Measurements from ENCODE around the gene YOD1. TPM values are rescaled to one million over a fixed set of nuclear protein-coding genes. Genes with fewer than 3 reads are reported as not detected.

Gene YOD1
- total RNA-seq, 2 donors from 2014 or later: 8.3 to 14.4 TPM

DNA sequence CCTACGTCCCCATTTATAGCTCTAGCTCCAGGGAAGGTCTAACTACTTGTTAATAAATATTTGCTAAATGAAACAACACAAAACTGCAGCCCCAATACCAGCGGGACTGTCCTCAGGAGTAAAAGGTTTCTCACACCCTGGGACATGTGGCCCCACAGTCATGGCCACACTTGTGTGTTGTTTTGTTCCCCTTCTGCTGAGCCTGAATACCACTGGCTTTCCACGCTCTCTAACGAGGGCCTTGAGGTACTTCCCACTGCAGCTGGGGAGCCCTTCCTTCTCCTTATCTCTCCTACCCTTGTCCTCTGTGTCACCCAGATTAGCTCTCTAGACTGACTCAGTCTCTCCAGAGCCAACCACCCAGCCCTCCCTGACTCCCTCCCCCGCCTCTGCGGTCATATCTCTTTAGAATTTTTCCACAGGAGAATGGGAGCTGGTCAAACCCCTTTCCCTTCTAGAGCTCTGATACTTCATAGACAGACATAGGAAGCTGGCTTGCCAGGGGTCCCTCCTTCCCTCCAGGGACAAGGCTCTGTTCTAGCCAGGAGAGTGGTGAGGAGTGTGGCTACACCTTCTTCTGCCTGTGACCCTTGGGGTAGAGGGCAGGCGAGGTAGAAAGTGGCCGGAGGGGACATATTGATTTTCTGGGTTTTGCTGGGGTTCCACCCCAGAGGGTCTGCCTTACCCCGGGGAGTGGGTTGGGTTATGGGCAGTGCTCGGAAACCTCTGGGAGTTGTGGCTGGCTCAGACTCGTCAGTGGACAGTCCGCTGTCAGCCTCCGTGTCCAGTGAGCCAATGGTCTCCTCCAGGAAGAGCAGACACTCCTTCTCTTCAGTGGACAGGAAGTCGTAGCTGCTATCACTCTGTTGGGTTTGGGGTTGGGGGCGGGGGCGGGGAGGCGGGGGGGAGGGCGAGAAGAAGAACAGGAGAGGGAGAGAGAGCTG, 26.5 kb downstream of the YOD1 start:
- Mint-ChIP-seq H3K27me3 (peaks cover 74% of the 10 kb centered on the region), H3K27ac (no peak overlapping the region), H3K4me1 (no peaks in the 10 kb centered on the region), H3K36me3 (ENCODE audit: low read depth) (no peaks in the 10 kb centered on the region), H3K4me3 (no peak overlapping the region)
- no peak for DNase-seq
- H3K9me3 ChIP-seq (ENCODE audit: control insufficient read depth, low read length, poor library complexity, severe bottlenecking): no peaks in the 10 kb centered on the region
- no peak for ATAC-seq

DNA sequence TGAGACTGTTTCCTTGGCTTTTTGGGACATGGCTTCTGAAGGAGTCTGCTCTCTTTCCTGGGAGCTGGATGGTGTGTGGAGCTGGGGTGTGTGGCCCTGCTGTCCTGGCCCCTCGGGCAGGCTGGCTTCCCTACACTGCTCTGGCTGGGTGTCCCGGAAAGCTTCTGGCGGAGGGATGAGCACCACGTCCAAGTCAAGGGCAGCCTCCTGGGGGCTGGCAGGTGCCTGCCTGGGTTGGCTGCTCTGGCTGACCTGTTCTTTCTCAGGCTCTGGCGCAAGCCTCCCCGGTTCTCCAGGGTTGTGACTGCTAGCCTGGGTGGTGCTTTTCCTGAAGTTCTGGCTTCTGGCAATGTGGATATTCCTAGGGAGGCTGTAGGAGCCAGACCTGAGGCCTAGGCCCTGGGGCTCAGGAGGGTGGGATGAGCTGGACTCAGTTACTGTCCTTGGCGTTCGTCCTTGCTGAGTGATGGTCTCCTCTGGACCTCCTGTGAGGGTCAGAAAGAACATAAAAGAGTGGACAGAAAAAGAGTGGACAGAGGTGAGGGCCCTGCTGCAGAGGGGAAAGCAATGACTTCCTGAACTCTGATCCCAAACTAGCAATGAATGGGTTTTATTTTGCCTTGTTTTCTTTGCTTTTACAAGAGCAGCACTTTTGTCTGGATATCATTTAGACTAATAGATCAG, 27.9 kb downstream of the YOD1 start:
- no peaks in the 10 kb centered on the region for H3K36me3 Mint-ChIP-seq (ENCODE audit: low read depth)
- no peak for ATAC-seq

DNA sequence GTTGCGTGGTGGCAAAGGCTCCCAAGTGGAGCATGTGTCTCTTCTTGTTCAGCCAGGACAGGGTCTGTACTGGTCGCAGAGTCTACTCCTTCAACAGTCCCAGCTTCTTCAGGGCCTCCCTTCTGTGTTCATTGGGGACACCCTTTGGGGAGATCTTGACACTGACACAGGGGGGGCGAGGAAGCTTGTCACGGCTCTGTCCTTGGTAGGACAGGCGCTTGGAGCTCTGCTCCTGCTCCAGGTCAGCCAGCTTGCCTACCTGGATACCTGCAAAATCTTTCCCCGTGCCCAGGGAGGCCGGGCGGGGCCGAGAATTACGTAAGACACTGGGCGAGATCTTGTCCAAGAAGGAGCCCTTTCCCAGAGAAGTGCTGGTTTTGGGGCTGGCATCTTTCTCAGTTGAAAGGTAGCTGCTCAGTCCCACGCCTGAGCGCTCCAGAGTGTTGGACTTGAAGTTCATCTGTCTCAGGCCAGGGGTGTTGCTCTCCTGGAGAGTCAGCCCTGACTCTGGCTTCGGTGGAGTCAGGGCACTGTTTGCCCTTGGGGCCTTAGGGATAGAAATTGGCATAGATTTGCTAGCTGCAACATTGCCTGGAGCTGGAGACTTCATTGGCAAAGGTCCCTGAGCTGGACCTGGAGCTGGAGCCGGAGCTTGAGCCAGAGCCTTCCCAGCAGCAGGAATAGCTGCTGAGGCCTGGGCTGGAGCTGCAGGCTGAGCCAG, 29.0 kb downstream of the YOD1 start:
- DNase-seq (no peak), ATAC-seq (no peak)
- no peaks in the 10 kb centered on the region for H3K36me3 Mint-ChIP-seq (ENCODE audit: low read depth)
- no peaks in the 10 kb centered on the region for H3K9me3 ChIP-seq (ENCODE audit: control insufficient read depth, low read length, poor library complexity, severe bottlenecking)
- H3K27me3 Mint-ChIP-seq: peaks cover 68% of the 10 kb centered on the region
- H3K4me3 Mint-ChIP-seq: no peak overlapping the region
- no peak overlapping the region for H3K27ac Mint-ChIP-seq
- H3K4me1 Mint-ChIP-seq: peaks cover 2% of the 10 kb centered on the region

More for the DNA sequence above, 27.9 kb downstream of the YOD1 start:
- peaks cover 76% of the 10 kb centered on the region for H3K27me3 Mint-ChIP-seq
- no peak overlapping the region for H3K4me3 Mint-ChIP-seq
- H3K4me1 Mint-ChIP-seq: peaks cover 2% of the 10 kb centered on the region
- no peak overlapping the region for H3K27ac Mint-ChIP-seq
- DNase-seq: no peak
- no peaks in the 10 kb centered on the region for H3K9me3 ChIP-seq (ENCODE audit: control insufficient read depth, low read length, poor library complexity, severe bottlenecking)

DNA sequence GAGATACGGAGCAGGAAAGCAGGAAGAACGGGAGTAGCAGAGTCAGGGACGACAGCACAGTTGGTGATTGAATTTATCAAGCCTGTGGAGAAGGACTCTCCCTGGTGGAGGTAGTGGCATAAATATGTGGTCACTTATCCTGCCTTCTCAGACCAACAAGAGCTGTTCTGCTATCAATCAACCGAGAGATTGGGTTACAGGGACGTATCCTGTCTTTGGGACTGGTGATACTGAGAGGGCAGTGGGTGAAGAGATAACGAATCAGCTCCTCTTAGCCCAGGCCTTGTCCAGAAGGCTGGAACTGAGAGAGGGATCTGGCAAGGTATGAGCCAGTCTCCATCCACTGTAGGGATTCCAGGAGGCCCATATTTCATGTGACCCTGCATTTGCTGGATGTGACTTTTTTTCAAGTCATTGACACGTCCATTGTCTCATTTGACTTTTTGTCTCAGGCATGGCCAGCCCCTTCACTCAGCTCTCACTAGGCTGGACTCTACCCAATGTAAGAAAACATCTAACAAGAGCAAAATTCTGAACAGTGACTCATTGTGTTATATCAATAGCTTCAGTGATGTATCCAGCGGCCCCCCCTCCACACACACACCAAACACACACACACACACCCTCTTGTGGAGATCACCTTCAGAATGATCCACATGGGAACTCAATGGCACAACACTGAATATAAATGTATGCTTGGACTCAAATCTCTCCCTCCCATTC, 29.7 kb downstream of the YOD1 start:
- ATAC-seq (no peak), DNase-seq (no peak)
- no peaks in the 10 kb centered on the region for H3K36me3 Mint-ChIP-seq (ENCODE audit: low read depth)
- no peaks in the 10 kb centered on the region for H3K9me3 ChIP-seq (ENCODE audit: control insufficient read depth, low read length, poor library complexity, severe bottlenecking)
- peaks cover 62% of the 10 kb centered on the region for H3K27me3 Mint-ChIP-seq
- H3K27ac Mint-ChIP-seq: no peak overlapping the region
- H3K4me3 Mint-ChIP-seq: no peak overlapping the region
- H3K4me1 Mint-ChIP-seq: peaks cover 2% of the 10 kb centered on the region

DNA sequence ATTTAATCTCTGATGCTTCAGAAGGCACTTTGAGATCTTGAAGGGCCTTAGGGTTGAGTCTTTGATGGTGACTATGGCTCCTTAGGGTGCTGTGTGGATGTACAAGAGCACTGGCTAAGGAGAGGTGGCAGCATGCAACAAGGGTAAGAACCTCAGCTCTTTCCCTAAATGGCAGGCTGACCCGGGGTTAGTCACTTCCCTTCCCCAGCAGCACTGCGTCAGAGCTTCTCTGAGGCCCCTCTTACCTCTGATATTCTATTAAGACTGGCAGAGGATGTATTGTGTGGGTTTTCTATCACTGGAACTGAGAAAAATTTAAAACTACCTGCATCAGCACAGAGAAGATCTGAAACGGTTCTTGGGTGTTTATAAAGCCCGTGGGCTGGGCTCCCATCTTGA, 30.3 kb downstream of the YOD1 start:
- H3K4me1 Mint-ChIP-seq: peaks cover 7% of the 10 kb centered on the region
- no peak overlapping the region for H3K27ac Mint-ChIP-seq
- H3K9me3 ChIP-seq (ENCODE audit: control insufficient read depth, low read length, poor library complexity, severe bottlenecking): no peaks in the 10 kb centered on the region
- DNase-seq (no peak), ATAC-seq (no peak)
- no peak overlapping the region for H3K4me3 Mint-ChIP-seq
- H3K27me3 Mint-ChIP-seq: peaks cover 65% of the 10 kb centered on the region
- H3K36me3 Mint-ChIP-seq (ENCODE audit: low read depth): no peaks in the 10 kb centered on the region

DNA sequence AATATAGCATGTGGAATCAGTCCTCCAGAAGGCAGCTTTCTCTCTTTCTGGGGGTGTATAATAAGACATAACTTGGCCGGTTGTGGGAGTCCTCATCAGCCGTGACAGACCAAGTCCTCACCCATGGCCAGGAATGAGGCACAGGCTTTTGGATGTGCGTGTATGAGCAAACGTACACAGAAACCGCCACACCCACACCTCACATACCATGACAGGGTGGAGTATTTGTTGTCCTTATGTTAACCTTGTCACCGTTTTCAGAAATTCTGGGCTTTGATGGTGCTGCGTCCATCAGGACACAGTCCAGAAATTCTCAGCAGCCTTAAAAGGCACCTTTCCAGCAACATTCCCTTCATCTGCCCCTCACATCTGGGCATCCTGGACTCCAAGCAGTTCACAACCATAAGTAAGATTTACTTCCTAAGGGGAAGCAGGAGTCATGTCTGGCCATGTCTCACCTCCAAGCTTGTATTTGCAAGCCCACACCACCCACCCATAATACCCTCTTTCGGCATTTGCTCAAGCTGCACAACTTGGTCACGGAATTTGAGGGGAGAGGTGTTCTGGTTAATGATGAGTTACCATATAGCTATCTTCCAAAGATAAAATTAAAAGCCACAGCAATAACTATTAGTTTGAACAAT, 30.8 kb downstream of the YOD1 start:
- ATAC-seq: no peak
- peaks cover 65% of the 10 kb centered on the region for H3K27me3 Mint-ChIP-seq

DNA sequence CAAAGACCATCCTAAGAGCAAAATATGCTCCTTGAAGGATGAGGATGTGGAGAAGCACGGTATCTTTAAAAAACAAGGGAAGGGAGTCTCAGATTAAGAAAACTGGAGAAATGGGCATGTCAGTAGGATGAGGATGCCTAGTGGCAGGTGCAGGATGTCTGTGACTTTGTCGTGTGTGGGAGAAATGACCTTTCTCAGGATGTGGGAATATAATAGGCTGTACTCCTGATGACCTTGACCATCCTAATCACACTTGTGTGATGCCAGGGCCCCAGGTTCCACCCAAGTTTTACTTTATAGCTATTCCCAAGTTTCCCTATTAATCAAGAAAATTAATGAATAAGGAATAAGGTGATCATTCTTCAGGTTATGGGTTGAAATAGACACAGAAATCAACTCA, 31.3 kb downstream of the YOD1 start:
- H3K27me3 Mint-ChIP-seq: peaks cover 69% of the 10 kb centered on the region
- ATAC-seq: no peak
- H3K27ac Mint-ChIP-seq: no peak overlapping the region
- no peaks in the 10 kb centered on the region for H3K9me3 ChIP-seq (ENCODE audit: control insufficient read depth, low read length, poor library complexity, severe bottlenecking)
- no peak for DNase-seq
- H3K36me3 Mint-ChIP-seq (ENCODE audit: low read depth): no peaks in the 10 kb centered on the region
- H3K4me3 Mint-ChIP-seq: no peak overlapping the region
- H3K4me1 Mint-ChIP-seq: peaks cover 7% of the 10 kb centered on the region

More for the DNA sequence above, 30.8 kb downstream of the YOD1 start:
- no peak for DNase-seq
- no peaks in the 10 kb centered on the region for H3K9me3 ChIP-seq (ENCODE audit: control insufficient read depth, low read length, poor library complexity, severe bottlenecking)
- no peak overlapping the region for H3K4me3 Mint-ChIP-seq
- H3K4me1 Mint-ChIP-seq: peaks cover 7% of the 10 kb centered on the region
- H3K27ac Mint-ChIP-seq: no peak overlapping the region
- no peaks in the 10 kb centered on the region for H3K36me3 Mint-ChIP-seq (ENCODE audit: low read depth)

DNA sequence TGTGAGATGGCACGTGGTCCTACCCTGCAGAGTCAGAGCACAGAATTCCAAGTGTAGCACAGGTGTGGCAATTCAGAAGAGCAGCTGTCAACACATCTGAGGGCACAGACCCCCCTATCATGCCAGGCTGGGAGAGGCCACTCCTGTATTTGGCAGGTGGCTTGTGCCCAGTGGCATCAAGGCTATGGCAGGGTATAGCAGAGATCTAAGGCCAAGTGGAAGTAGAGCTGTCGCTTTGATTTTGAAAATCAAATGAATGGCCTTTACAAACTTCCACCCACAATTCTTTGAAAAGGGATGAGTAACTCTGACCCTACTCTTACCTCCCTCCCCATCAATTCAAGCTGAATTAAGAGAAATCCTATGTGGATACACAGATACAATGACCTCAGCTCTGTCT, 31.8 kb downstream of the YOD1 start:
- Mint-ChIP-seq H3K4me3 (no peak overlapping the region), H3K27me3 (peaks cover 69% of the 10 kb centered on the region), H3K4me1 (peaks cover 7% of the 10 kb centered on the region), H3K27ac (no peak overlapping the region), H3K36me3 (ENCODE audit: low read depth) (no peaks in the 10 kb centered on the region)
- no peaks in the 10 kb centered on the region for H3K9me3 ChIP-seq (ENCODE audit: control insufficient read depth, low read length, poor library complexity, severe bottlenecking)
- ATAC-seq: no peak
- DNase-seq: no peak

DNA sequence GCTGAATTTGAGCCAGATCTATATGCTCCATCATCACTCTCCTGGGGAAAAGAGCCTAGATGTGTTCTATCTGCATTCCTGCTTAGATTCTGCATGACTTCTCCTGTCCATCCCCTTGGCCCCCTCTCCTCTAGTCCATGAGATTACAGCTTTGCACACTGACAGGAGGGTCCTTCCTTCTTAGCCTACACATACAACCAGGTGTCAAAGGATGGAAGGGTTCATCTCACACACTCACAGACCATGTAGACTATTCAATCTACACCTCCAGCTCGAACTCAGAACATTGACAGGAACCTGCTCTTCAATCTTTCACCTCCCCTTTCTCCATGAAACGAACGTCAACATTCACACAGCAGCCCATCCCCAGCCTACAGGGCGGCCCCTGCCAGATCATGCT, 32.3 kb downstream of the YOD1 start:
- peaks cover 7% of the 10 kb centered on the region for H3K4me1 Mint-ChIP-seq
- H3K27me3 Mint-ChIP-seq: peaks cover 68% of the 10 kb centered on the region
- H3K4me3 Mint-ChIP-seq: no peak overlapping the region
- no peaks in the 10 kb centered on the region for H3K36me3 Mint-ChIP-seq (ENCODE audit: low read depth)
- no peak overlapping the region for H3K27ac Mint-ChIP-seq
- DNase-seq (no peak), ATAC-seq (no peak)
- H3K9me3 ChIP-seq (ENCODE audit: control insufficient read depth, low read length, poor library complexity, severe bottlenecking): no peaks in the 10 kb centered on the region

DNA sequence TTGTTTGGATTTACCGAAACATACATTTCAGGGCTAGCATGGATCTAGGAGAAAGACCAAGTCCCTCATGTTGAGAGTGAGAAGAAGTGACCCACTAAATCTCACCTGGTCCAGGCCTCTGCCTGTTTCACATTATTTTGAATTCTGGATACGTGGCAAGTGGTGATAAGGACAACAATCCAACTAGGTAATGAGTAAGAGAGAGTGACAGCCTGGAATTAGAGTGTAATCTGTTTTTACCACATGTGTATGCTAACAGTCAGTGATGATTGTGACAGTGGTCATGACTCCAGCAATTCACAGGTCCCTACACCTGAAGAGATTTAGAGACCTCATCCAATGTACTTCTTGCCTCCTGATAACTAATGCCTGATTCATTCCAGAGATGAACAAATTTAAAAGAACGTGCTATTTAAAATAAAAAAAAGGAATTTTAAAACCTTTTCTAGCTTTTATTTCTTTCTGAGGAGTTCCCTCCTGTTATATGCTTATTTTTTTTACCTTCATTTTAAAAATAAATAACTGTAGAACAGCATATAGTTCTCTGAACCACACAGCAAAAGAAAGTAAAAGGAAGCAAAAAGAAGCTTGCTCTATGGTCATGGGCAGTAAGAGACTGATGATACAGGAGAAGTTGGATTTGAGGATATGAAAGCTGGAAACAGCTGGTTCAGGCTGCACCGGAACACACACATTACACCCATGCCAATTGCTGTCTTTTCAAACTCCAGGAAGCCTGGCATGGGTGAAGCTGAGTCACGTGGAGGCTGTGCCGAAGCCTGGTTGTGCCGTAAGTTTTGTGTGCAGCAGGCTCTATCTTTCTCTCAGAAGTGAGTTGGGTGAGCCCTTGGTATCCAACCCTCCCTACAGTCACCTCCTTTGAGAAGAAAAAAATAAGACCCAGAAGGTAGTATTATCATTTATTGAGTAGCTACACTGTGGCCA, 33.1 kb downstream of the YOD1 start:
- H3K36me3 Mint-ChIP-seq (ENCODE audit: low read depth): no peaks in the 10 kb centered on the region
- H3K27ac Mint-ChIP-seq: no peak overlapping the region
- peaks cover 68% of the 10 kb centered on the region for H3K27me3 Mint-ChIP-seq
- H3K9me3 ChIP-seq (ENCODE audit: control insufficient read depth, low read length, poor library complexity, severe bottlenecking): no peaks in the 10 kb centered on the region
- DNase-seq: no peak
- no peak for ATAC-seq
- no peak overlapping the region for H3K4me3 Mint-ChIP-seq
- H3K4me1 Mint-ChIP-seq: peaks cover 7% of the 10 kb centered on the region

DNA sequence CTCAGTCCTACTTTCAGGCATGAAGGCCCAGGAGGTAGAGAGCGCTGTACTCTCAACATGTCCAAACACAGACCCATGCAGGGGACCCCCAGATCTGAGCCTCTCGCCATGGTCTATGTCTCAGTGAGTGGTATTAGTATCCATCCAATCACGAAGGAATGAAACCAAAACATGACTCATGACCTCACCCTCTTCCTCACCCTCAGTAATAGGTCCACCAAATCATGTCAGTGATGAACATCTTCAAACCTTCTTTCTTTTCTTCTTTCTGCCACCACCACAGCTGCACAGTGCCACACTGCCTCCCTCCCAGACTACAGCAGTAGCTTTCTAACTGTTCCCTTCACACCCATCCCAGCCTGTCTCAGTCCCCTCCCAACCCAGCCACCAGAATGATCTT, 35.2 kb downstream of the YOD1 start:
- ATAC-seq (no peak), DNase-seq (no peak)
- peaks cover 7% of the 10 kb centered on the region for H3K4me1 Mint-ChIP-seq
- no peaks in the 10 kb centered on the region for H3K9me3 ChIP-seq (ENCODE audit: control insufficient read depth, low read length, poor library complexity, severe bottlenecking)
- no peak overlapping the region for H3K4me3 Mint-ChIP-seq
- no peaks in the 10 kb centered on the region for H3K36me3 Mint-ChIP-seq (ENCODE audit: low read depth)
- H3K27ac Mint-ChIP-seq: no peak overlapping the region
- H3K27me3 Mint-ChIP-seq: peaks cover 64% of the 10 kb centered on the region

DNA sequence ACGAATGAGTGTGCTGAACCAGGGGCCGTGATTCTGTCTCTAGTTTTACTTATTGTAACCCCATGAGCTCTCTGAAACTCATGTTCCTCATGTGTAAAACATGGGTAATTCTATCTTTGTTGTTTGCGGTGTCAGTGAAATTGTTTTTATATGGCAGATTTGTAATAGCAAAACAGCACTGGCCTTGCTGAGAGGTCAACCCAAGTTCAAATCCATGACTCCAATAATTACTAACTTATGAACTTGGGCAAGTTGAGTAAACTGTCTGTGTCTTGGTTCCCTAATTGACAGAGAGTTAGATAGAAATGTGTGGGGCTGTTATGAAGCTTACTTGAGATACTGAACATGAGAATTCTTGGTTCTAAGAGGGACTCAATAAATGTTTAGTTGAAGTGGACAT, 36.3 kb downstream of the YOD1 start:
- Mint-ChIP-seq H3K36me3 (ENCODE audit: low read depth) (no peaks in the 10 kb centered on the region), H3K27ac (no peak overlapping the region), H3K4me3 (no peak overlapping the region), H3K4me1 (peaks cover 7% of the 10 kb centered on the region), H3K27me3 (peaks cover 61% of the 10 kb centered on the region)
- no peaks in the 10 kb centered on the region for H3K9me3 ChIP-seq (ENCODE audit: control insufficient read depth, low read length, poor library complexity, severe bottlenecking)
- DNase-seq (no peak), ATAC-seq (no peak)
